NB4 (cell line): ENCODE results near the gene MTMR4.
A peak's percentile ranks its signal among the peaks of the same experiment; 100 is the strongest.

Source experiments
- DNase-seq: peaks from one replicate; pipeline ENCODE4 v3.0.0; 2010; ENCODE audit warnings: low read depth
- H3K4me3 ChIP-seq: one replicate; pipeline ENCODE4 v1.5.1; 2011; ENCODE audit warnings: mild to moderate bottlenecking, low read depth, low read length, moderate library complexity
- CTCF ChIP-seq: IDR thresholded peaks from one replicate; pipeline ENCODE4 v1.5.1; 2012; ENCODE audit warnings: low read depth, low read length
- MAX ChIP-seq: IDR thresholded peaks from 2 replicates; pipeline ENCODE4 v1.6.1; 2011; ENCODE audit warnings: low read depth, low read length
- MYC ChIP-seq: IDR thresholded peaks from 2 replicates; pipeline ENCODE4 v1.6.1; 2011; ENCODE audit warnings: low read depth, low read length
- POLR2A ChIP-seq: IDR thresholded peaks from 2 replicates; pipeline ENCODE4 v1.6.1; 2011; ENCODE audit warnings: mild to moderate bottlenecking; ENCODE audit not compliant: insufficient read length; ENCODE audit errors: extremely low read depth

MTMR4 gene

GRCh38 chr17:58493506-58493905, 20.9 kb downstream of the MTMR4 start:
- DNase-seq, result peak; percentile 59
- no peak for TF ChIP-seq MYC
- TF ChIP-seq POLR2A, result no peak
- no peak for TF ChIP-seq MAX
- no peak for TF ChIP-seq CTCF

GRCh38 chr17:58492238-58493121, 22.0 kb downstream of the MTMR4 start:
- H3K4me3 ChIP-seq, result no peak overlapping the region
- TF ChIP-seq CTCF (no peak), MYC (no peak), POLR2A (no peak), MAX (no peak)
- no peak for DNase-seq

More at GRCh38 chr17:58493506-58493905, 20.9 kb downstream of the MTMR4 start:
- no peak overlapping the region for H3K4me3 ChIP-seq

- TF ChIP-seq POLR2A (no peak), CTCF (no peak), MYC (no peak), MAX (no peak)
- no peak for DNase-seq
- no peak overlapping the region for H3K4me3 ChIP-seq
These were observed 22.9 kb downstream of the MTMR4 start for GRCh38 chr17:58491510-58492045.

- TF ChIP-seq MAX, result no peak
- TF ChIP-seq MYC, result no peak
- TF ChIP-seq POLR2A, result no peak
- no peak for TF ChIP-seq CTCF
- no peak for DNase-seq
- no peak overlapping the region for H3K4me3 ChIP-seq
These were observed 26.0 kb downstream of the MTMR4 start for GRCh38 chr17:58488428-58488890.

- H3K4me3 ChIP-seq, result no peak within 1 kb of the TSS
- TF ChIP-seq CTCF, result no peak
- TF ChIP-seq POLR2A, result no peak
- no peak for TF ChIP-seq MAX
- TF ChIP-seq MYC, result no peak
These were observed 26.6 kb downstream of the MTMR4 start, which contains the start of gene HSF5 for GRCh38 chr17:58487589-58488427. Gene HSF5, minus strand, starts transcription at chr17:58488408. Its CDS starts 134 bp downstream, at chr17:58488274.

More at GRCh38 chr17:58487589-58488427, 26.6 kb downstream of the MTMR4 start, which contains the start of gene HSF5:
- no peak for DNase-seq
